Vagina (tissue), 2 donors: Measurements from ENCODE around the gene DUSP22. TPM values are rescaled to one million over a fixed set of nuclear protein-coding genes. Genes with fewer than 3 reads are reported as not detected.

ENCODE experiments used
- DNase-seq, 2 donors: peaks; one replicate each; pipeline ENCODE4 v3.0.0-alpha.2; 2017; ENCODE audit errors: extremely low spot score in 2 of 2
- H3K27ac ChIP-seq: fragments of 200-600 bp; sonication (generic); one replicate; pipeline ENCODE4 v1.5.1; 2019
- H3K27me3 ChIP-seq: fragments of 200-600 bp; sonication (generic); one replicate; pipeline ENCODE4 v1.5.1; 2019
- H3K36me3 ChIP-seq, 2 donors: fragments of 200-600 bp; sonication (generic); one replicate each; pipeline ENCODE4 v1.5.1; 2017 to 2019
- H3K4me1 ChIP-seq: fragments of 200-600 bp; sonication (generic); one replicate; pipeline ENCODE4 v1.5.1; 2019
- H3K4me3 ChIP-seq, 2 donors: fragments of 200-600 bp; sonication (generic); 1 replicate in 1 of 2; 2 replicates in 1 of 2; pipeline ENCODE4 v1.5.1; 2016 to 2019
- H3K9me3 ChIP-seq: fragments of 200-600 bp; sonication (generic); one replicate; pipeline ENCODE4 v1.5.1; 2019
- POLR2A ChIP-seq, 2 donors: fragments of 450-650 bp; IDR thresholded peaks; one replicate each; pipeline ENCODE4 v1.6.1; 2017; ENCODE audit warnings: antibody characterized with exemption in 2 of 2, mild to moderate bottlenecking in 2 of 2, moderate library complexity in 2 of 2
- POLR2AphosphoS5 ChIP-seq, 2 donors: sonication (generic); formaldehyde crosslinking; IDR thresholded peaks; one replicate each; pipeline ENCODE4 v1.9.0; 2017; ENCODE audit warnings: antibody characterized with exemption in 2 of 2, mild to moderate bottlenecking in 2 of 2, low read depth in 1 of 2; ENCODE audit not compliant: insufficient read depth in 1 of 2
- intact Hi-C: fragments of 100-400 bp; cut with DNase I; formaldehyde crosslinking; loops from one replicate; pipeline ENCODE4 v1.15.1; 2023
- total RNA-seq: library from RNA; depleted of rRNA; stranded (reverse); fragments of >200 nt; gene quantifications from one replicate; pipeline ENCODE4 v1.2.3, GENCODE V29; 2016
- TF ChIP-seq, protein P1 (sequence below), 3 experiments: fragments of 450-650 bp in 2 of 3; fragments of 200-600 bp in 1 of 3; sonication (generic) in 1 of 3; IDR thresholded peaks; one replicate each; pipeline ENCODE4 v1.5.1; 2017 to 2019; ENCODE audit warnings: antibody characterized with exemption in 3 of 3, mild to moderate bottlenecking in 2 of 3, moderate library complexity in 2 of 3

The DUSP22 gene
- total RNA-seq, 1 donor from 2014 or later: 57.5 TPM

- peaks cover 0 to 11% of the 10 kb centered on the region in 2 donors for H3K36me3 ChIP-seq
- no peaks in the 10 kb centered on the region for H3K9me3 ChIP-seq
- H3K4me1 ChIP-seq: no peaks in the 10 kb centered on the region
- TF ChIP-seq POLR2A (IDR thresholded peaks at IDR 0.05) (no peak), POLR2AphosphoS5 (IDR thresholded peaks at IDR 0.05; ENCODE audit: insufficient read depth in 1 of 2, low read depth in 1 of 2) (no peak)
- TF ChIP-seq, protein P1, sequence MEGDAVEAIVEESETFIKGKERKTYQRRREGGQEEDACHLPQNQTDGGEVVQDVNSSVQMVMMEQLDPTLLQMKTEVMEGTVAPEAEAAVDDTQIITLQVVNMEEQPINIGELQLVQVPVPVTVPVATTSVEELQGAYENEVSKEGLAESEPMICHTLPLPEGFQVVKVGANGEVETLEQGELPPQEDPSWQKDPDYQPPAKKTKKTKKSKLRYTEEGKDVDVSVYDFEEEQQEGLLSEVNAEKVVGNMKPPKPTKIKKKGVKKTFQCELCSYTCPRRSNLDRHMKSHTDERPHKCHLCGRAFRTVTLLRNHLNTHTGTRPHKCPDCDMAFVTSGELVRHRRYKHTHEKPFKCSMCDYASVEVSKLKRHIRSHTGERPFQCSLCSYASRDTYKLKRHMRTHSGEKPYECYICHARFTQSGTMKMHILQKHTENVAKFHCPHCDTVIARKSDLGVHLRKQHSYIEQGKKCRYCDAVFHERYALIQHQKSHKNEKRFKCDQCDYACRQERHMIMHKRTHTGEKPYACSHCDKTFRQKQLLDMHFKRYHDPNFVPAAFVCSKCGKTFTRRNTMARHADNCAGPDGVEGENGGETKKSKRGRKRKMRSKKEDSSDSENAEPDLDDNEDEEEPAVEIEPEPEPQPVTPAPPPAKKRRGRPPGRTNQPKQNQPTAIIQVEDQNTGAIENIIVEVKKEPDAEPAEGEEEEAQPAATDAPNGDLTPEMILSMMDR (IDR thresholded peaks at IDR 0.05): no peak
- no peak for DNase-seq
- H3K27ac ChIP-seq: no peak overlapping the region
- no peaks in the 10 kb centered on the region for H3K27me3 ChIP-seq
- H3K4me3 ChIP-seq: no peak overlapping the region
- intact Hi-C loops: no loop called here
Measured at GRCh38 chr6:343960-344815, 51.9 kb downstream of the DUSP22 start.

- H3K4me1 ChIP-seq: no peaks in the 10 kb centered on the region
- peaks cover 0 to 13% of the 10 kb centered on the region in 2 donors for H3K36me3 ChIP-seq
- DNase-seq: no peak
- no peak overlapping the region for H3K27ac ChIP-seq
- intact Hi-C loops: no loop called here
- no peak overlapping the region for H3K4me3 ChIP-seq
- H3K9me3 ChIP-seq: no peaks in the 10 kb centered on the region
- TF ChIP-seq POLR2AphosphoS5 (IDR thresholded peaks at IDR 0.05; ENCODE audit: insufficient read depth in 1 of 2, low read depth in 1 of 2) (no peak), POLR2A (IDR thresholded peaks at IDR 0.05) (no peak)
- TF ChIP-seq, protein P1 (IDR thresholded peaks at IDR 0.05): no peak
- H3K27me3 ChIP-seq: no peaks in the 10 kb centered on the region
Measured at GRCh38 chr6:344816-345340, 52.6 kb downstream of the DUSP22 start.

GRCh38 chr6:345747-346385 is 53.6 kb downstream of the DUSP22 start:
- intact Hi-C loops: no loop called here

GRCh38 chr6:346386-347030 is 54.2 kb downstream of the DUSP22 start:
- intact Hi-C loops: no loop called here
- TF ChIP-seq POLR2A (IDR thresholded peaks at IDR 0.05) (no peak), POLR2AphosphoS5 (IDR thresholded peaks at IDR 0.05; ENCODE audit: insufficient read depth in 1 of 2, low read depth in 1 of 2) (no peak)
- TF ChIP-seq, protein P1 (IDR thresholded peaks at IDR 0.05): no peak
- peaks cover 0 to 13% of the 10 kb centered on the region in 2 donors for H3K36me3 ChIP-seq
- H3K4me3 ChIP-seq: no peak overlapping the region
- no peaks in the 10 kb centered on the region for H3K9me3 ChIP-seq
- no peak for DNase-seq
- H3K27ac ChIP-seq: no peak overlapping the region
- H3K27me3 ChIP-seq: no peaks in the 10 kb centered on the region
- no peaks in the 10 kb centered on the region for H3K4me1 ChIP-seq

More at GRCh38 chr6:345747-346385, 53.6 kb downstream of the DUSP22 start:
- Histone ChIP-seq H3K27ac (no peak overlapping the region), H3K36me3 (peaks cover 0 to 13% of the 10 kb centered on the region in 2 donors), H3K9me3 (no peaks in the 10 kb centered on the region), H3K4me1 (no peaks in the 10 kb centered on the region), H3K4me3 (no peak overlapping the region), H3K27me3 (no peaks in the 10 kb centered on the region)
- DNase-seq: no peak
- TF ChIP-seq POLR2AphosphoS5 (IDR thresholded peaks at IDR 0.05; ENCODE audit: insufficient read depth in 1 of 2, low read depth in 1 of 2) (no peak), POLR2A (IDR thresholded peaks at IDR 0.05) (no peak)
- TF ChIP-seq, protein P1 (IDR thresholded peaks at IDR 0.05): no peak
